Lower leg skin (tissue), 3 donors: ENCODE results near the gene SLC38A11.

Source experiments
- CTCF ChIP-seq, 3 donors: fragments of 450-650 bp; IDR thresholded peaks; one replicate each; pipeline ENCODE4 v1.5.1; 2016; ENCODE audit warnings: antibody characterized with exemption in 3 of 3, mild to moderate bottlenecking in 3 of 3, moderate library complexity in 2 of 3
- POLR2A ChIP-seq, 2 donors: fragments of 450-650 bp; IDR thresholded peaks; one replicate each; pipeline ENCODE4 v1.6.1; 2016 to 2017; ENCODE audit warnings: antibody characterized with exemption in 2 of 2, mild to moderate bottlenecking in 1 of 2, moderate library complexity in 1 of 2

DNA sequence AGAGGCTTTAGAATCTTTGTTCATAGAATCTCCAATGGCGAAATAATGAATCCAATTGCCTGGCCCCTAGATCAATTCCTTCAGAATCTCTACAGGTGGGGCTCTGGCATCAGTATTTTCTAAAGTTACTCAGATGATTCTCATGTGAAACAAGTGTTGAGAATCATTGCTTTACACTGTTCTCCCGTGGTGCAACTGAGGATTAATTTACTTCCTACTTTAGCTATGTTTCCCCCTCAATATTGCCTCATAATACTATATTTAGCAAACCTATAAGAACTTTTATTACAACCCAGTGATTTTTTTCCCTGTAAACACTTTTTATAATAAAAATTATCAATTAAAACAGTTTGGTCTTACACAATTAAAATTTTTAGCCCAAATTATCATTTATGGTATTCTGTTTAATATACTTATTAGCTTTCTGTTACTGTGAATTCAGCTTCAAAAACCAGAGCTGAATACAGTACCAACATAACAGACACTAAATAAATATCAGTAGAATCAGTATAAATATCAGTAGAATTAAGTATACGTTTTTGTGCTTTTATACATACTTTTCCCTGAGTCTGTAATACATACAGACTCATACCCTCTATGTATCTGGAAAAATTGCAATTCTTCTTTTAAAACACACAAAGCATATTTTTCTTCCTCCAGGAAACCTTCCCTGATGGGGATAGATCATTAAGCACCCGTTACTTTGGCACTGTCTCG lies 20.8 kb downstream of the SLC38A11 start:
- no peak for TF ChIP-seq CTCF (IDR thresholded peaks at IDR 0.05)
- no peak for TF ChIP-seq POLR2A (IDR thresholded peaks at IDR 0.05)
